Ovary (tissue), 9 donors: Measurements from ENCODE around the gene SLC44A1. TPM values are rescaled to one million over a fixed set of nuclear protein-coding genes. Genes with fewer than 3 reads are reported as not detected.
"Not testable (repeated sequence)": the region's sequence is repeated elsewhere in the genome, so short reads cannot be mapped to it uniquely, and the experiment has no call there.

Experiments used
- DNase-seq, 5 donors: peaks; one replicate each; pipeline ENCODE4 v3.0.0-alpha.2; 2019 to 2020
- H3K27ac ChIP-seq, 2 donors: fragments of 200-600 bp; one replicate each; pipeline versions ENCODE4 v1.5.1 to v1.8.0; 2019 to 2022
- H3K27me3 ChIP-seq: fragments of 200-600 bp; one replicate; pipeline ENCODE4 v1.8.0; 2022
- H3K36me3 ChIP-seq: fragments of 200-600 bp; sonication (generic); one replicate; pipeline ENCODE4 v1.5.1; 2019
- H3K4me1 ChIP-seq: one replicate; pipeline ENCODE4 v1.8.1; 2013; ENCODE audit warnings: mild to moderate bottlenecking, moderate library complexity; ENCODE audit not compliant: insufficient read depth
- H3K4me3 ChIP-seq: fragments of 200-600 bp; sonication (generic); one replicate; pipeline ENCODE4 v1.5.1; 2017
- H3K9me3 ChIP-seq, 2 donors: fragments of 200-600 bp in 1 of 2; sonication (generic) in 1 of 2; one replicate each; pipeline versions ENCODE4 v1.5.1 to v1.8.1; 2013 to 2019; ENCODE audit warnings: mild to moderate bottlenecking in 1 of 2, moderate library complexity in 1 of 2
- EP300 ChIP-seq: sonication (generic); formaldehyde crosslinking; IDR thresholded peaks from one replicate; pipeline ENCODE4 v1.6.1; 2017; ENCODE audit warnings: antibody characterized with exemption
- POLR2A ChIP-seq: fragments of 450-650 bp; IDR thresholded peaks from one replicate; pipeline ENCODE4 v1.6.1; 2017; ENCODE audit warnings: antibody characterized with exemption, mild to moderate bottlenecking, moderate library complexity
- WGBS, 3 donors: extraction: QIAGEN DNeasy Blood & Tissue Kit in 1 of 3; methylation state at CpG; one replicate each; pipeline versions ENCODE4 v1.1.5 to v1.1.7; 2013 to 2017; 5-methylcytosine and 5-hydroxymethylcytosine counted together
- intact Hi-C, 4 donors: fragments of 100-400 bp; cut with DNase I; formaldehyde crosslinking; loops; one replicate each; pipeline versions ENCODE4 v1.11.0 to v1.15.1; 2022 to 2023
- polyA plus RNA-seq, 2 donors: library from polyadenylated mRNA; stranded (reverse); fragments of 200-250 nt in 1 of 2; fragments of 350-450 nt in 1 of 2; fragmentation: Illumina TruSeq in 1 of 2; extraction: RNeasy Lipid Tissue Mini Kit (QIAGEN cat#74804) in 1 of 2; gene quantifications; one replicate each; pipeline ENCODE4 v1.2.3, GENCODE V29; 2013 to 2014
- total RNA-seq, 7 donors: library from RNA; depleted of rRNA in 2 of 7; stranded (reverse); fragments of >200 nt in 2 of 7; fragmentation: NEBNext Ultra II Directional in 3 of 7; extraction: Animal tissue kit (Norgen Biotek cat#: 25700) in 3 of 7; gene quantifications; one replicate each; pipeline versions ENCODE4 v1.1.0 to v1.2.4, GENCODE V29; 2016 to 2023
- TF ChIP-seq, protein P1 (sequence below), 3 donors: fragments of 450-650 bp in 2 of 3; fragments of 200-600 bp in 1 of 3; IDR thresholded peaks; one replicate each; pipeline versions ENCODE4 v1.5.1 to v1.8.0; 2016 to 2022; ENCODE audit warnings: antibody characterized with exemption in 3 of 3, mild to moderate bottlenecking in 1 of 3
- donor health status: DM: no; HTN: no; CAD: no; lungs with moderate emphysema.
- donor health status: DM: no; HTN: no; CAD: no.
- donor health status: Bipolar disorder and iron deficiency.
- donor health status: DM: yes; HTN: yes; CAD: no.
- donor health status: DM: no; HTN: no; CAD: no.
- donor health status: DM: yes; HTN: yes; CAD: no.

The SLC44A1 gene
- total and polyA plus RNA-seq, 9 donors = 8.8 to 34.7 (median 28.5) TPM

DNA sequence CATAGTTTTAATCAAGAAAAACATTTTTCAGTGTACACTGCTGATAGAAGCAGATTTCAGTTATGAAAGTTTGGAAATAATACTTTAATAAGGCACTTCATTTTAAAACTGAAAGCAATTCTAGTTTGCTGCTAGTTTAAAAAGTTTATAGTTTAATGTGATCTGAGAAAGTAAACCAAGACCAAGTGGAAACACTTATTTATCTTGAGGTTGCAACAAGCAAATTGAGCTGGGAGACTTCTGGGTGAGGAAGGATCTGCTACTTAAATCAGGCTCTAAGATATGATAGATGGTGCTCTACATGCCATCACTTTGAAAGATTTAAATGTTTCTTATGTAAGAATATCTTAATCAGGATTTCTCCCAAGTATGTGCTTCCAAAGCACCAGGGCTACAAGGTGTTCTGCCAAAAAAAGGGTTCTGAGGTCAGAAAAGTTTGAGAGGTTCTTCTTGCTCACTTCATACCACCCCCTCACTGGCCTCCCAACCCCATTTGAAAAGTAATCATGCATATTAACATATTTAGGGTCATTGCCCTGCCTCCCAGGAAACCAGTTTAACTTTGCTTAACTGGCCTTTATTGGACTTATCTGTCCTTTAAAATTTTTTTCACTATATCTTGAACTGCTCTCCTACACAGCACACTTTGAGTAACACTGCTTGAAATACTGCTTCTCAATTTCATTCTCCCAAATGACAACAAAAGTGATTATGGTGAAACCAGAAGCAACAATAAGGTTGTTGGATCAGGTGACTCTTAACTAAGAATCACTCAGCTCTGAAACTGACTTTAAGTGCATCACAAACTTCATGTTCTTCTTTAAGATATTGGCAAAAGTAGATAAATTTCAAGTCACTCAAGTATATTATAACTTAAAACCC is 15.5 kb downstream of the SLC44A1 start:
- Histone ChIP-seq H3K4me3 (no peak overlapping the region), H3K9me3 (no peaks in the 10 kb centered on the region), H3K4me1 (peaks cover 12% of the 10 kb centered on the region), H3K36me3 (no peaks in the 10 kb centered on the region), H3K27ac (peak overlapping the region in 1 of 2 donors; percentile 1), H3K27me3 (no peaks in the 10 kb centered on the region)
- intact Hi-C loops = no loop called here
- peak in 1 of 5 donors; percentile 27 for DNase-seq
- no peak for TF ChIP-seq POLR2A
- TF ChIP-seq, protein P1, sequence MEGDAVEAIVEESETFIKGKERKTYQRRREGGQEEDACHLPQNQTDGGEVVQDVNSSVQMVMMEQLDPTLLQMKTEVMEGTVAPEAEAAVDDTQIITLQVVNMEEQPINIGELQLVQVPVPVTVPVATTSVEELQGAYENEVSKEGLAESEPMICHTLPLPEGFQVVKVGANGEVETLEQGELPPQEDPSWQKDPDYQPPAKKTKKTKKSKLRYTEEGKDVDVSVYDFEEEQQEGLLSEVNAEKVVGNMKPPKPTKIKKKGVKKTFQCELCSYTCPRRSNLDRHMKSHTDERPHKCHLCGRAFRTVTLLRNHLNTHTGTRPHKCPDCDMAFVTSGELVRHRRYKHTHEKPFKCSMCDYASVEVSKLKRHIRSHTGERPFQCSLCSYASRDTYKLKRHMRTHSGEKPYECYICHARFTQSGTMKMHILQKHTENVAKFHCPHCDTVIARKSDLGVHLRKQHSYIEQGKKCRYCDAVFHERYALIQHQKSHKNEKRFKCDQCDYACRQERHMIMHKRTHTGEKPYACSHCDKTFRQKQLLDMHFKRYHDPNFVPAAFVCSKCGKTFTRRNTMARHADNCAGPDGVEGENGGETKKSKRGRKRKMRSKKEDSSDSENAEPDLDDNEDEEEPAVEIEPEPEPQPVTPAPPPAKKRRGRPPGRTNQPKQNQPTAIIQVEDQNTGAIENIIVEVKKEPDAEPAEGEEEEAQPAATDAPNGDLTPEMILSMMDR (IDR thresholded peaks at IDR 0.05) = no peak
- no peak for TF ChIP-seq EP300

DNA sequence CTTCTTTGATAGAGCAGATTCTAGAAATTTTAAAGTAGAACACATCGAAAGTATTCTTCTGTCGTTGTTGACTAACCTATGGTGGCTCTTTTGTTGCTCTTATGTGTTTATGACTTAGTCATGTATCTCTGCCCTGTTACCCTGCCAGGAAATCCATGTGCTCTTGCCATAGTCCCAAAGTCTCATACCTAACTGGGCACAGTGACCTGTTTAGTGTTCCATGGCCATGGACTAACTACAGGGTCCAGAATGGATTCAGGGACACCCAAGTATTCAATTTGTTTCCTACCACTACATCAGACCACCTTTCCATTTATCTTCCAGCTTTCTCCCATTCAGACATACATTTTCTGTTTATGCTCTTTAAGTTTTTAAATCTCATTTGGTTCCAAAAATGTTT is 18.0 kb downstream of the SLC44A1 start:
- H3K27me3 ChIP-seq = no peaks in the 10 kb centered on the region
- DNase-seq = no peak

DNA sequence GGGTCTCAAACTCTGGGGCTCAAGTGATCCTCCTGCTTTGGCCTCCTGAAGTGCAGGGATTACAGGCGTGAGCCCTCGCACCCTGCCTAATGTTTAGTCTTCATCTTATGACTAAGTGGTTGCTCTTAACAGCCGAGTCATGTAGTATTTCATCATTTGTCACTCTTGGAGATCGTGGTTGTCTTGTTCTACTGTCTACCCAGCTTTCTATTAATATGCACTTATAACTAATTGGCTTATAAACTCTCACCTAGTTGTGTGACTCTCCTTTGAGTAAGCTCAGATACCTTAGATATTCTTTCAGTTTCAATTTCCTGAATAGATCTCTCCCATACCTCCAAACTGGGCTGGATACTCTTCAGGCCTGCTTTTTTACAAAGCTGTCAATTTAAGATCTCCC is 19.9 kb downstream of the SLC44A1 start:
- H3K4me1 ChIP-seq = peaks cover 2% of the 10 kb centered on the region

More for the DNA sequence above, 18.0 kb downstream of the SLC44A1 start:
- Histone ChIP-seq H3K4me3 (no peak overlapping the region), H3K9me3 (no peaks in the 10 kb centered on the region), H3K36me3 (no peaks in the 10 kb centered on the region), H3K27ac (no peak overlapping the region), H3K4me1 (peaks cover 7% of the 10 kb centered on the region)
- WGBS, 3 donors = 82 to 93% (median 89%) methylated on average over 2 of the region's 2 CpGs
- TF ChIP-seq POLR2A = no peak
- TF ChIP-seq EP300 = no peak
- TF ChIP-seq, protein P1 (IDR thresholded peaks at IDR 0.05) = no peak
- intact Hi-C loops = no loop called here

GRCh38 chr9:105268254-105268653 is 23.8 kb downstream of the SLC44A1 start:
- H3K4me1 ChIP-seq, H3K27ac ChIP-seq, H3K27me3 ChIP-seq, DNase-seq, H3K4me3 ChIP-seq, intact Hi-C loops, H3K9me3 ChIP-seq, H3K36me3 ChIP-seq: not testable (repeated sequence)
- WGBS, 3 donors = 96 to 98% (median 97%) methylated on average over 10 of the region's 10 CpGs

More for the DNA sequence above, 19.9 kb downstream of the SLC44A1 start:
- intact Hi-C loops = no loop called here
- no peaks in the 10 kb centered on the region for H3K9me3 ChIP-seq
- no peaks in the 10 kb centered on the region for H3K27me3 ChIP-seq
- H3K36me3 ChIP-seq = no peaks in the 10 kb centered on the region
- H3K4me3 ChIP-seq = no peak overlapping the region
- no peak overlapping the region for H3K27ac ChIP-seq
- 79 to 88% (median 83%) methylated on average over 4 of the region's 4 CpGs for WGBS, 3 donors
- no peak for DNase-seq
- TF ChIP-seq POLR2A = no peak
- TF ChIP-seq, protein P1 (IDR thresholded peaks at IDR 0.05) = no peak
- TF ChIP-seq EP300 = no peak

GRCh38 chr9:105269593-105269992 is 25.1 kb downstream of the SLC44A1 start:
- 95 to 96% (median 96%) methylated on average over 2 of the region's 2 CpGs for WGBS, 3 donors
- intact Hi-C loops = no loop called here
- DNase-seq = no peak
- Histone ChIP-seq H3K9me3 (no peaks in the 10 kb centered on the region), H3K36me3 (no peaks in the 10 kb centered on the region), H3K4me1 (no peaks in the 10 kb centered on the region), H3K27me3 (no peaks in the 10 kb centered on the region), H3K4me3 (no peak overlapping the region), H3K27ac (no peak overlapping the region)
- TF ChIP-seq EP300 (no peak), POLR2A (no peak)
- TF ChIP-seq, protein P1 (IDR thresholded peaks at IDR 0.05) = no peak
